Tongue (tissue), 1 donor: ENCODE measurements around the gene FAM53C. TPM values are rescaled to one million over a fixed set of nuclear protein-coding genes. Genes with fewer than 3 reads are reported as not detected.

Source experiments
- total RNA-seq: library from RNA; depleted of rRNA; stranded (reverse); fragments of >200 nt; gene quantifications from one replicate; pipeline ENCODE4 v1.2.3, GENCODE V29; 2014

The FAM53C gene
- total RNA-seq, 1 donor from 2014 or later: 27.8 TPM

Other genes starting within 250 kb of the FAM53C start
- 1.4 TPM for gene NME5, start 198.8 kb upstream of the FAM53C start, total RNA-seq
- 54.1 TPM for gene BRD8, start 159.6 kb upstream of the FAM53C start, total RNA-seq
- gene KIF20A, start 159.2 kb upstream of the FAM53C start, total RNA-seq: 24.8 TPM
- gene CDC23, start 124.9 kb upstream of the FAM53C start, total RNA-seq: 35.0 TPM
- 4.1 TPM for gene GFRA3, start 63.6 kb upstream of the FAM53C start, total RNA-seq
- 4.4 TPM for gene CDC25C, start 6.5 kb upstream of the FAM53C start, total RNA-seq
- gene KDM3B, start 14.4 kb downstream of the FAM53C start, total RNA-seq: 80.2 TPM
- gene REEP2, start 100.8 kb downstream of the FAM53C start, total RNA-seq: 4.1 TPM
- 11.1 TPM for gene EGR1, start 127.2 kb downstream of the FAM53C start, total RNA-seq
- gene ETF1, start 205.0 kb downstream of the FAM53C start, total RNA-seq: 57.7 TPM
- gene HSPA9, start 237.1 kb downstream of the FAM53C start, total RNA-seq: 307 TPM